Middle frontal gyrus (tissue), 1 donor: ENCODE measurements around the gene RIOK2.

Experiments used
- DNase-seq: peaks from one replicate; pipeline ENCODE4 v3.0.0-alpha.2; 2015; ENCODE audit warnings: low spot score; ENCODE audit errors: extremely low spot score

Gene RIOK2

DNA sequence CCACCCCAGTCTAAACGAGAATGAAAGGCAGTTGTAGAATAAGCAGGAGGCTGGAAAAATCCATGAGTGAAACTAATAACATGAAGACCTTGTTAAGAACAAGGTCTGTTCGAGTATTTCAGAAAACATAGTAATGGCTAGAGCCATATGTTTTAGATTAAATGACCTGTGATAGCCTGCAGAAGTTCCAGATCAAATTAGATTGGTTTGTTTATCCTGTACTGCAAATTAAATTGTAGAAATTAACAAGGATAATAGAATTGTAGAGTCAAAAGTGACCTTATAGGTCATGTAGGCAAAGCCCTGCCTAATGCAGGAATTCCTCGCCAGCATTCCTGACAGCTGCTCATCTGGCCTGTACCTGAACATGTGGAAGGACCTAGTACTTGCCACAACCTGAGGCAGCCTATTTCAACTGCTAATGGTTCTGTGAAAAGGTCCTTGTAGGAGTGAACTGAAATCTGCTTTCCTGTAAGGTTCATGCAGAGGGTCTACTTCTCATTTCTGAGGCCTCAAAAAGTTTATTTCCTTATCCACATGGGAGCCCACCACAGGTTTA is 57.8 kb downstream of the RIOK2 start:
- no peak for DNase-seq

- no peak for DNase-seq
These were observed 58.7 kb downstream of the RIOK2 start for GRCh38 chr5:97124335-97124734.

DNA sequence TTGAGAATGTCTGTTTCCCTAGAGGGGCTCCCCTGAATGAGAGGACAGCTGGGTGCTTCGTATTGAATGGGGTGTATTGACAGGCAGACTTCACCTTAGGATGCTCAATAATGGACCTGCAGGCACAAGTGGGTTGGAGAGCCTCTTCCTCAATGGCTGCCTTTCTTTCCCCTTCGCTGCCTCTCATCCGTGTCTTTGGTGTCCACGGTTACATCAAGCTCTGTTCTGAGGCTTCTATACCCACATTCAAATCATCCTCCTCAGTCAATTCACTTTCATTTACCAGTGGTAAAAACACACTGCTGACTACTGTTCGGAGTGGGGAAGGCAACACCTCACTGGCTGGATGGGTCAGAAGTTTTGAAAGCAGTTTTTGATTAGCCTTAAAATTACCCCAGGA is 61.2 kb downstream of the RIOK2 start:
- no peak for DNase-seq

DNA sequence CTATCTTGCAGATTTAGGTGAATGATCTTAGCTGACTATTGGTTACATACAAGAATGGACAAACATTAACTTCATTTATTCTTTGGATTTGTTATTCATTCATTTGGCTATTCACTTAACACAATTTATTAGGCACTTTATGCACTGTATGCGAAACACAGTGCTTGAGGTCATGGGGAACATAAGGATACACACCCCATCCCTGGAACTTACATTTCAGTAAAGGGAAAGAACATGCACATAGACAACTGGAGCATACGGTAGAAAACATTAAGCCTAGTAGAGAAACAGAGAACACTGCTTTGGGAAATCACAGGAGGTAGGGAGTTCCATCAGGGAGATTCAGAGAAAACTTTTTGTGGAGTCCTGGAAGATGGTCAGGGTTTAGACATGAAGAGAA is 62.9 kb downstream of the RIOK2 start:
- DNase-seq, result no peak

- no peak for DNase-seq
These were observed 64.0 kb downstream of the RIOK2 start for GRCh38 chr5:97119007-97119390.

DNA sequence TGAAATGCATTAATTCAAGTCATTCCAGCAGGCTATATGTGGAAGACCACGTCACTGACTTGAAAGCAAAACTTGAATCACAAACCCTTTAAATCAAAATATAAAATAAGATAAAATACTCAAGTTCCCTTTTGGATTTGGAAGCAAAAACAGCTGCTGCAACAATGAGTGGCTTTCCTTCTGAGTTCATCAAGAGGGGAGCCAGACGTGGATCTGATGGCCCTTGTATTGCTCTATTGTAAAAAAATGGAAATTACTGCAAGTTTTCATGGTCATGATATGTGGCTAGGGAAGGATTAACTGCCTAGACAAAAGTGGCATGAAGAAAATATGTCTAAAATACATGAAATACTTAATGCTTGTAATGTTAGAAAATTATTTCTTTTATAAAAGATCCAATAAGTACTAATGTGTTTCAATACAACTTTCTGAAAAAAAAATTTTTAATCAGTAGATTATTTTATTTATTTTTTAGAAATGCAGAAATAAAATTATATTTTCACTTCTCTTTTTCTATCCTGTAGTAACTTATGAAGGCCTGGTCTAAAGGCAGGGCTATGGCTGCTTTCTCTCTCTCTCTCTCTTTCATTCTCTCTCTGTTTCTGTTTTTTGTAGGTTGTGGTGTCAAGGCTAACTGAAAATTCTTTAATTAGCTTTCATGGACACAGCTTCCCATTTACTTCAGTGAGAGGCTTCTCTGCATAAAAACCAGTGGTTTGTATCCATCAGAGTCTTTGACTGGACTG is 64.6 kb downstream of the RIOK2 start:
- no peak for DNase-seq

DNA sequence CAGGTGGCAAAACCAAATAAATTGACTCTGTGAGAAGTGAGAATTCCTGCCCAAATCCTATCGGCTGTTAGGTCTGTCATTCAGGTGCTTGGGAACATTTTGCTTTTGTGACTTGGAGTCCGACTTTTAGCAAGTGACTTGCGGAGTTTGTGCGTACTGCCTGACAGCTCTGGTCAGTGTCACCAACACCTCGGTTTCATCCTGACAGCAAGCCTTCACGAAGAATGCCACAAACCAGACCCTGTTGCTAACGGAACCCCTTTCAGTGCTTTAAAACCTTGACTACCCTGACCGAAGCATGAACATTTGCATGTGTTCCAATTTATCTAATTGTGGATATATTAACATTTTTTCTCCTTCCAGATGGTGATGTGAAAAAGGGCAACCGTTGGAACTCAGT is 67.1 kb downstream of the RIOK2 start:
- DNase-seq, result no peak

DNA sequence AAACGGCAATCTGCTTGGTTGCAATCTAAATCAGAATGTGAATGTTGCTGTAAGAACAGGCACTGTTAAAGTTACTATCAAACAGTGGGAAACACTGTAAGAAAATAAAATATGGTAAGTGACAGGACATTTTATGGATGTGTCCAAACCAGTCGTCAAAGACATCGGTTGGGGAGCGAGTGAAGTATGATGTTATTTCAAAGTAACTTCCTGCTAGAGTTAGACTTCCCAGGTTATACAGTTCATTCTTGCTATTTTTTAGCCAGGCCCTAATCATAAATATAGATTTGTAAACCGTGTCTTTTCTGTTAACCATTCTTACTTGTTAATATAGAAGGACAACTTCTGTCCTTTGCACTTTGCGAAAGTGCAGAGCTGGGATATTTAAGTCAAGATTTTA is 70.8 kb downstream of the RIOK2 start:
- DNase-seq, result no peak

- DNase-seq, result no peak
These were observed 71.4 kb downstream of the RIOK2 start for GRCh38 chr5:97111616-97112015.

GRCh38 chr5:97111004-97111403 is 72.0 kb downstream of the RIOK2 start:
- no peak for DNase-seq
